WTC11 (cell line): ENCODE data around the gene CLECL1. TPM values are rescaled to one million over a fixed set of nuclear protein-coding genes. Genes with fewer than 3 reads are reported as not detected.

ENCODE experiments used
- ATAC-seq: fragments of 200-7000 bp; cut with Tn5 transposase; 2 replicates; pipeline ENCODE4 v1.10.0; 2021; ENCODE audit warnings: mild to moderate bottlenecking, moderate library complexity
- CTCF ChIA-PET: fragments of 300-600 bp; sonication (Branson Sonifier 250); formaldehyde crosslinking; loops from one replicate; lab custom pipeline; 2021; ENCODE audit warnings: antibody characterized with exemption; lab: Charles Lee
- POLR2A ChIA-PET: fragments of 350-600 bp; sonication (Branson Sonifier 250); formaldehyde crosslinking; loops from one replicate; lab custom pipeline; 2021; ENCODE audit warnings: antibody characterized with exemption; lab: Charles Lee
- DNase-seq: peaks from one replicate; pipeline ENCODE4 v3.0.0; 2021; ENCODE audit warnings: low spot score
- H3K27ac Mint-ChIP-seq: 2 replicates; pipeline ENCODE4 v1.8.0; 2021; ENCODE audit warnings: mixed read lengths
- H3K27me3 Mint-ChIP-seq: 2 replicates; pipeline ENCODE4 v1.8.0; 2021; ENCODE audit warnings: low read depth, mild to moderate bottlenecking, moderate library complexity, mixed read lengths
- H3K36me3 Mint-ChIP-seq: 2 replicates; pipeline ENCODE4 v1.8.0; 2021; ENCODE audit warnings: mixed read lengths
- H3K4me1 Mint-ChIP-seq: 2 replicates; pipeline ENCODE4 v1.8.0; 2022; ENCODE audit warnings: mixed read lengths
- H3K4me3 Mint-ChIP-seq: 2 replicates; pipeline ENCODE4 v1.8.0; 2021; ENCODE audit warnings: mild to moderate bottlenecking, moderate library complexity, mixed read lengths
- H3K9me3 Mint-ChIP-seq: 2 replicates; pipeline ENCODE4 v1.8.0; 2021; ENCODE audit warnings: mixed read lengths
- ESRRA ChIP-seq: sonication (generic); formaldehyde crosslinking; IDR thresholded peaks from 2 replicates; pipeline ENCODE4 v1.8.1; 2022; ENCODE audit warnings: mild to moderate bottlenecking, missing genetic modification reagents, borderline replicate concordance
- GRHL2 ChIP-seq: fragments of 250-450 bp; sonication (Bioruptor Pico); IDR thresholded peaks from 2 replicates; pipeline ENCODE4 v1.8.0; 2022; ENCODE audit warnings: mild to moderate bottlenecking, moderate library complexity; ENCODE audit not compliant: insufficient replicate concordance, severe bottlenecking
- KAT7 ChIP-seq: sonication (generic); formaldehyde crosslinking; IDR thresholded peaks from 2 replicates; pipeline ENCODE4 v1.8.1; 2023; ENCODE audit warnings: missing genetic modification reagents, mild to moderate bottlenecking, borderline replicate concordance
- MYBL2 ChIP-seq: sonication (generic); formaldehyde crosslinking; IDR thresholded peaks from 2 replicates; pipeline ENCODE4 v1.8.1; 2023; ENCODE audit warnings: mild to moderate bottlenecking, moderate library complexity, missing genetic modification reagents
- NFE2L1 ChIP-seq: sonication (generic); formaldehyde crosslinking; IDR thresholded peaks from 2 replicates; pipeline ENCODE4 v1.8.1; 2023; ENCODE audit warnings: missing genetic modification reagents
- NFYB ChIP-seq: sonication (generic); formaldehyde crosslinking; conservative IDR thresholded peaks from 2 replicates; pipeline ENCODE4 v1.8.0; 2022; ENCODE audit warnings: low read depth, missing genetic modification reagents
- PRRX2 ChIP-seq: fragments of 250-450 bp; sonication (Bioruptor Pico); IDR thresholded peaks from 2 replicates; pipeline ENCODE4 v1.8.0; 2021; ENCODE audit warnings: mild to moderate bottlenecking
- SMAD3 ChIP-seq: sonication (generic); formaldehyde crosslinking; IDR thresholded peaks from 2 replicates; pipeline ENCODE4 v1.8.0; 2022; ENCODE audit warnings: missing genetic modification reagents, mild to moderate bottlenecking, borderline replicate concordance
- SP1 ChIP-seq: sonication (generic); formaldehyde crosslinking; conservative IDR thresholded peaks from 2 replicates; pipeline ENCODE4 v1.8.1; 2022; ENCODE audit warnings: missing genetic modification reagents
- ZNF263 ChIP-seq: sonication (generic); formaldehyde crosslinking; IDR thresholded peaks from 2 replicates; pipeline ENCODE4 v1.8.1; 2022; ENCODE audit warnings: low read depth, mild to moderate bottlenecking, moderate library complexity, missing genetic modification reagents
- ZNF671 ChIP-seq: fragments of 250-450 bp; sonication (Bioruptor Pico); IDR thresholded peaks from 2 replicates; pipeline ENCODE4 v1.8.0; 2021; ENCODE audit warnings: mild to moderate bottlenecking
- total RNA-seq: library from RNA; stranded (reverse); gene quantifications from 3 replicates; pipeline ENCODE4 v1.2.3, GENCODE V29; 2021
- TF ChIP-seq, protein P1 (sequence below): fragments of 250-450 bp; sonication (Bioruptor Pico); conservative IDR thresholded peaks from 2 replicates; pipeline ENCODE4 v1.9.0; 2021; ENCODE audit warnings: mild to moderate bottlenecking
- TF ChIP-seq, protein P2 (sequence below): sonication (generic); formaldehyde crosslinking; IDR thresholded peaks from 2 replicates; pipeline ENCODE4 v1.8.0; 2023; ENCODE audit warnings: missing genetic modification reagents, mild to moderate bottlenecking, borderline replicate concordance
- TF ChIP-seq, protein P3 (sequence below): sonication (generic); formaldehyde crosslinking; IDR thresholded peaks from 2 replicates; pipeline ENCODE4 v1.8.0; 2022; ENCODE audit warnings: mild to moderate bottlenecking, missing genetic modification reagents
- TF ChIP-seq, protein P4 (sequence below): sonication (generic); formaldehyde crosslinking; IDR thresholded peaks from 2 replicates; pipeline ENCODE4 v1.8.0; 2022; ENCODE audit warnings: mild to moderate bottlenecking, missing genetic modification reagents
- TF ChIP-seq, protein P5 (sequence below): sonication (generic); formaldehyde crosslinking; IDR thresholded peaks from 2 replicates; pipeline ENCODE4 v1.8.1; 2022; ENCODE audit warnings: low read depth, missing genetic modification reagents, borderline replicate concordance
- TF ChIP-seq, protein P6 (sequence below): sonication (generic); formaldehyde crosslinking; IDR thresholded peaks from 2 replicates; pipeline ENCODE4 v1.8.1; 2022; ENCODE audit warnings: mild to moderate bottlenecking, moderate library complexity, missing genetic modification reagents
- TF ChIP-seq, protein P7 (sequence below): fragments of 250-450 bp; sonication (Bioruptor Pico); IDR thresholded peaks from 2 replicates; pipeline ENCODE4 v1.9.0; 2021; ENCODE audit warnings: mild to moderate bottlenecking, borderline replicate concordance

CLECL1 gene
- total RNA-seq, 1 experiment from 2014 or later = not detected

DNA sequence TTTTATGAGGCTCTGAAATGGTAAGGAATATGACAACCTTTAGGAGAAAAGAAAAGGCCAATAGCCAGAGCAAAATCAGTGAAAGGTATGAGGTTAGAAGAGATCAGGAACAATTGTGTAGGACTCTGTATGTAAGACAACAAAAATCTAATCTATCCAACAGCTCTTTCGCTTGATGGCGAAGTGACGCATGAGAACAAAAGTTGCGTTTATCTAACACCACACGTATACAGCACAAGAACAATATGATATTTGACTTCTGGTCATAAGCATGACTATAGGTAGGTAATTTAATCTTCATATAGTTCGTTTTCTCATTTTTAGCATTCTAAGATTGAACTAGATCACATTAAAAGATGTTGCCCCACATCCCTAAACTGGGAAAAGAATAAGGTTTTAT lies 1.5 kb downstream of the CLECL1 start:
- POLR2A ChIA-PET = no interaction called here
- Mint-ChIP-seq H3K4me1 (no peaks in the 10 kb centered on the region), H3K36me3 (no peaks in the 10 kb centered on the region), H3K9me3 (peaks cover 3% of the 10 kb centered on the region; the same call in 1 of the 2 replicates), H3K27me3 (peaks cover 4% of the 10 kb centered on the region; the same call in 1 of the 2 replicates), H3K27ac (no peak overlapping the region), H3K4me3 (no peak overlapping the region)
- TF ChIP-seq PRRX2 (CRISPR knock-in tag) = no peak
- no peak for TF ChIP-seq NFE2L1 (CRISPR knock-in tag)
- TF ChIP-seq, protein P1, sequence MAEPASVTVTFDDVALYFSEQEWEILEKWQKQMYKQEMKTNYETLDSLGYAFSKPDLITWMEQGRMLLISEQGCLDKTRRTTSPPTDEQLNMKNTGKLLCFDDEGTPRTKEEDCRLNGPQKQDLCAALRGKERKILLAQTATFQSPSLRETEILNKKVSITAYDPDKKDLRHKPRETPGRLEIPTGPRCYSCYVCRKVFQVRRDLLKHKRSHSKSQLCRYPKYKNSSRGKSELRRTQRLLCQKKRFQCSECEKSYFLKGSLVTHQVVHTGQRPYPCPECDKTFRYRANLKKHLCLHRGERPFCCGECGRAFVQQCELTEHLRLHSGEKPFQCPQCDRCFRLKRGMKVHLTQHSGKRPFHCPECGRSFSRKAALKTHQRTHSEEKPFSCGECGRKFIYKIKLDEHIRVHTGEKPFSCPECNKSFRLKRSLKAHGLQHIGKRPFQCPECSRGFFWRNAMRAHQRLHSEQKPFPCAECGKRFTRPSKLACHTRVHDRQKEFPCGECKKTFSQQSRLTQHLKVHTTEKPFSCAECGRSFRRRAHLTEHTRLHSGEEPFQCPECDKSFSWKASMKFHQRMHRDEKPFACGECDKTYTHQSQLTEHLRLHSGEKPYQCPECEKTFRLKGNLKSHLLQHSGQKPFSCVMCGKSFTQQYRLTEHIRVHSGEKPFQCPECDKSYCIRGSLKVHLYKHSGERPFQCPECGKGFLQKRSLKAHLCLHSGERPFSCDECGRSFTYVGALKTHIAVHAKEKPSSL (CRISPR knock-in tag) = no peak
- TF ChIP-seq ESRRA (CRISPR knock-in tag) = no peak
- TF ChIP-seq, protein P2, sequence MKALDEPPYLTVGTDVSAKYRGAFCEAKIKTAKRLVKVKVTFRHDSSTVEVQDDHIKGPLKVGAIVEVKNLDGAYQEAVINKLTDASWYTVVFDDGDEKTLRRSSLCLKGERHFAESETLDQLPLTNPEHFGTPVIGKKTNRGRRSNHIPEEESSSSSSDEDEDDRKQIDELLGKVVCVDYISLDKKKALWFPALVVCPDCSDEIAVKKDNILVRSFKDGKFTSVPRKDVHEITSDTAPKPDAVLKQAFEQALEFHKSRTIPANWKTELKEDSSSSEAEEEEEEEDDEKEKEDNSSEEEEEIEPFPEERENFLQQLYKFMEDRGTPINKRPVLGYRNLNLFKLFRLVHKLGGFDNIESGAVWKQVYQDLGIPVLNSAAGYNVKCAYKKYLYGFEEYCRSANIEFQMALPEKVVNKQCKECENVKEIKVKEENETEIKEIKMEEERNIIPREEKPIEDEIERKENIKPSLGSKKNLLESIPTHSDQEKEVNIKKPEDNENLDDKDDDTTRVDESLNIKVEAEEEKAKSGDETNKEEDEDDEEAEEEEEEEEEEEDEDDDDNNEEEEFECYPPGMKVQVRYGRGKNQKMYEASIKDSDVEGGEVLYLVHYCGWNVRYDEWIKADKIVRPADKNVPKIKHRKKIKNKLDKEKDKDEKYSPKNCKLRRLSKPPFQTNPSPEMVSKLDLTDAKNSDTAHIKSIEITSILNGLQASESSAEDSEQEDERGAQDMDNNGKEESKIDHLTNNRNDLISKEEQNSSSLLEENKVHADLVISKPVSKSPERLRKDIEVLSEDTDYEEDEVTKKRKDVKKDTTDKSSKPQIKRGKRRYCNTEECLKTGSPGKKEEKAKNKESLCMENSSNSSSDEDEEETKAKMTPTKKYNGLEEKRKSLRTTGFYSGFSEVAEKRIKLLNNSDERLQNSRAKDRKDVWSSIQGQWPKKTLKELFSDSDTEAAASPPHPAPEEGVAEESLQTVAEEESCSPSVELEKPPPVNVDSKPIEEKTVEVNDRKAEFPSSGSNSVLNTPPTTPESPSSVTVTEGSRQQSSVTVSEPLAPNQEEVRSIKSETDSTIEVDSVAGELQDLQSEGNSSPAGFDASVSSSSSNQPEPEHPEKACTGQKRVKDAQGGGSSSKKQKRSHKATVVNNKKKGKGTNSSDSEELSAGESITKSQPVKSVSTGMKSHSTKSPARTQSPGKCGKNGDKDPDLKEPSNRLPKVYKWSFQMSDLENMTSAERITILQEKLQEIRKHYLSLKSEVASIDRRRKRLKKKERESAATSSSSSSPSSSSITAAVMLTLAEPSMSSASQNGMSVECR (CRISPR knock-in tag) = no peak
- TF ChIP-seq, protein P3, sequence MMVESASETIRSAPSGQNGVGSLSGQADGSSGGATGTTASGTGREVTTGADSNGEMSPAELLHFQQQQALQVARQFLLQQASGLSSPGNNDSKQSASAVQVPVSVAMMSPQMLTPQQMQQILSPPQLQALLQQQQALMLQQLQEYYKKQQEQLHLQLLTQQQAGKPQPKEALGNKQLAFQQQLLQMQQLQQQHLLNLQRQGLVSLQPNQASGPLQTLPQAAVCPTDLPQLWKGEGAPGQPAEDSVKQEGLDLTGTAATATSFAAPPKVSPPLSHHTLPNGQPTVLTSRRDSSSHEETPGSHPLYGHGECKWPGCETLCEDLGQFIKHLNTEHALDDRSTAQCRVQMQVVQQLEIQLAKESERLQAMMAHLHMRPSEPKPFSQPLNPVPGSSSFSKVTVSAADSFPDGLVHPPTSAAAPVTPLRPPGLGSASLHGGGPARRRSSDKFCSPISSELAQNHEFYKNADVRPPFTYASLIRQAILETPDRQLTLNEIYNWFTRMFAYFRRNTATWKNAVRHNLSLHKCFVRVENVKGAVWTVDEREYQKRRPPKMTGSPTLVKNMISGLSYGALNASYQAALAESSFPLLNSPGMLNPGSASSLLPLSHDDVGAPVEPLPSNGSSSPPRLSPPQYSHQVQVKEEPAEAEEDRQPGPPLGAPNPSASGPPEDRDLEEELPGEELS (CRISPR knock-in tag) = no peak
- TF ChIP-seq, protein P4, sequence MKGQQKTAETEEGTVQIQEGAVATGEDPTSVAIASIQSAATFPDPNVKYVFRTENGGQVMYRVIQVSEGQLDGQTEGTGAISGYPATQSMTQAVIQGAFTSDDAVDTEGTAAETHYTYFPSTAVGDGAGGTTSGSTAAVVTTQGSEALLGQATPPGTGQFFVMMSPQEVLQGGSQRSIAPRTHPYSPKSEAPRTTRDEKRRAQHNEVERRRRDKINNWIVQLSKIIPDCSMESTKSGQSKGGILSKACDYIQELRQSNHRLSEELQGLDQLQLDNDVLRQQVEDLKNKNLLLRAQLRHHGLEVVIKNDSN (CRISPR knock-in tag) = no peak
- TF ChIP-seq SMAD3 = no peak
- TF ChIP-seq SP1 (CRISPR knock-in tag) = no peak
- TF ChIP-seq, protein P5, sequence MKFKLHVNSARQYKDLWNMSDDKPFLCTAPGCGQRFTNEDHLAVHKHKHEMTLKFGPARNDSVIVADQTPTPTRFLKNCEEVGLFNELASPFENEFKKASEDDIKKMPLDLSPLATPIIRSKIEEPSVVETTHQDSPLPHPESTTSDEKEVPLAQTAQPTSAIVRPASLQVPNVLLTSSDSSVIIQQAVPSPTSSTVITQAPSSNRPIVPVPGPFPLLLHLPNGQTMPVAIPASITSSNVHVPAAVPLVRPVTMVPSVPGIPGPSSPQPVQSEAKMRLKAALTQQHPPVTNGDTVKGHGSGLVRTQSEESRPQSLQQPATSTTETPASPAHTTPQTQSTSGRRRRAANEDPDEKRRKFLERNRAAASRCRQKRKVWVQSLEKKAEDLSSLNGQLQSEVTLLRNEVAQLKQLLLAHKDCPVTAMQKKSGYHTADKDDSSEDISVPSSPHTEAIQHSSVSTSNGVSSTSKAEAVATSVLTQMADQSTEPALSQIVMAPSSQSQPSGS (CRISPR knock-in tag) = no peak
- TF ChIP-seq ZNF263 (CRISPR knock-in tag) = no peak
- no peak for TF ChIP-seq ZNF671 (CRISPR knock-in tag)
- TF ChIP-seq GRHL2 (CRISPR knock-in tag) = no peak
- TF ChIP-seq NFYB = no peak
- TF ChIP-seq, protein P6, sequence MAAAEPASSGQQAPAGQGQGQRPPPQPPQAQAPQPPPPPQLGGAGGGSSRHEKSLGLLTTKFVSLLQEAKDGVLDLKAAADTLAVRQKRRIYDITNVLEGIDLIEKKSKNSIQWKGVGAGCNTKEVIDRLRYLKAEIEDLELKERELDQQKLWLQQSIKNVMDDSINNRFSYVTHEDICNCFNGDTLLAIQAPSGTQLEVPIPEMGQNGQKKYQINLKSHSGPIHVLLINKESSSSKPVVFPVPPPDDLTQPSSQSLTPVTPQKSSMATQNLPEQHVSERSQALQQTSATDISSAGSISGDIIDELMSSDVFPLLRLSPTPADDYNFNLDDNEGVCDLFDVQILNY (CRISPR knock-in tag) = no peak
- no peak for TF ChIP-seq MYBL2
- TF ChIP-seq KAT7 (CRISPR knock-in tag) = no peak
- TF ChIP-seq, protein P7, sequence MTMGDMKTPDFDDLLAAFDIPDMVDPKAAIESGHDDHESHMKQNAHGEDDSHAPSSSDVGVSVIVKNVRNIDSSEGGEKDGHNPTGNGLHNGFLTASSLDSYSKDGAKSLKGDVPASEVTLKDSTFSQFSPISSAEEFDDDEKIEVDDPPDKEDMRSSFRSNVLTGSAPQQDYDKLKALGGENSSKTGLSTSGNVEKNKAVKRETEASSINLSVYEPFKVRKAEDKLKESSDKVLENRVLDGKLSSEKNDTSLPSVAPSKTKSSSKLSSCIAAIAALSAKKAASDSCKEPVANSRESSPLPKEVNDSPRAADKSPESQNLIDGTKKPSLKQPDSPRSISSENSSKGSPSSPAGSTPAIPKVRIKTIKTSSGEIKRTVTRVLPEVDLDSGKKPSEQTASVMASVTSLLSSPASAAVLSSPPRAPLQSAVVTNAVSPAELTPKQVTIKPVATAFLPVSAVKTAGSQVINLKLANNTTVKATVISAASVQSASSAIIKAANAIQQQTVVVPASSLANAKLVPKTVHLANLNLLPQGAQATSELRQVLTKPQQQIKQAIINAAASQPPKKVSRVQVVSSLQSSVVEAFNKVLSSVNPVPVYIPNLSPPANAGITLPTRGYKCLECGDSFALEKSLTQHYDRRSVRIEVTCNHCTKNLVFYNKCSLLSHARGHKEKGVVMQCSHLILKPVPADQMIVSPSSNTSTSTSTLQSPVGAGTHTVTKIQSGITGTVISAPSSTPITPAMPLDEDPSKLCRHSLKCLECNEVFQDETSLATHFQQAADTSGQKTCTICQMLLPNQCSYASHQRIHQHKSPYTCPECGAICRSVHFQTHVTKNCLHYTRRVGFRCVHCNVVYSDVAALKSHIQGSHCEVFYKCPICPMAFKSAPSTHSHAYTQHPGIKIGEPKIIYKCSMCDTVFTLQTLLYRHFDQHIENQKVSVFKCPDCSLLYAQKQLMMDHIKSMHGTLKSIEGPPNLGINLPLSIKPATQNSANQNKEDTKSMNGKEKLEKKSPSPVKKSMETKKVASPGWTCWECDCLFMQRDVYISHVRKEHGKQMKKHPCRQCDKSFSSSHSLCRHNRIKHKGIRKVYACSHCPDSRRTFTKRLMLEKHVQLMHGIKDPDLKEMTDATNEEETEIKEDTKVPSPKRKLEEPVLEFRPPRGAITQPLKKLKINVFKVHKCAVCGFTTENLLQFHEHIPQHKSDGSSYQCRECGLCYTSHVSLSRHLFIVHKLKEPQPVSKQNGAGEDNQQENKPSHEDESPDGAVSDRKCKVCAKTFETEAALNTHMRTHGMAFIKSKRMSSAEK (CRISPR knock-in tag) = no peak
- CTCF ChIA-PET = interaction anchor here (1.6 to 2.5 kb wide), 2 partner anchors 19 to 23 kb away, joined by 3 to 12 read pairs; no protein-coding TSS in a partner anchor
- ATAC-seq (no peak), DNase-seq (no peak)
